Suppressor macrophage treated with lipopolysaccharide for 1 hour (primary cell): ENCODE results near the gene CPS1.

Source experiments
- DNase-seq, 3 donors: peaks; one replicate each; pipeline ENCODE4 v3.0.0-alpha.2; 2020 to 2022

CPS1 gene

DNA sequence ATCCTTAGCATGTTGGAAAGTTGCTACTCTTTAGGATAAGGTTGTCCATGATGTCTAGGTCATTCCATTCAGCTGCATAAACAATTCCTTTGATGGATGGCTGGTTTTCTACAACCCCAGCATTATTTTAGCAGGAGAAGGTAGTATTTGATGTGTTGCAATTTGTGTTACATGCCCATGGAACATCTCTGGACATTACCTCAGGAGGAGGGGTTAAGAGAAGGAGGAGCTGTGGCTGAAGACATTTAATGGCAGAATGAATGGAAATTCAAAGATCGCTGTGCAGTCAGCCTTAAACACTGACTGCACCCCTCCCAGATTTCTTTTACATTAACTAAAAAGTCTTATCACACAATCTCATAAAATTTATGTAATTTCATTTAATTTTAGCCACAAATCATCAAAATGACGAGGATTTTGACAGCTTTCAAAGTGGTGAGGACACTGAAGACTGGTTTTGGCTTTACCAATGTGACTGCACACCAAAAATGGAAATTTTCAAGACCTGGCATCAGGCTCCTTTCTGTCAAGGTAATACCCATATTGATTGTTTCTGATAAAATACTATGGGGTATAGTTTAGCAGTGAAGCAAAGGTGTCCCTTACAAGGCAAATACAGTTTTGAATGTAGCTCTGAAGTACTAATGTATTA is at the start of gene CPS1:
Gene CPS1 (plus strand): TSS at position 271 of the 652 bp plus-strand sequence. CDS start 135 bp downstream, at position 406.
- DNase-seq = no peak

DNA sequence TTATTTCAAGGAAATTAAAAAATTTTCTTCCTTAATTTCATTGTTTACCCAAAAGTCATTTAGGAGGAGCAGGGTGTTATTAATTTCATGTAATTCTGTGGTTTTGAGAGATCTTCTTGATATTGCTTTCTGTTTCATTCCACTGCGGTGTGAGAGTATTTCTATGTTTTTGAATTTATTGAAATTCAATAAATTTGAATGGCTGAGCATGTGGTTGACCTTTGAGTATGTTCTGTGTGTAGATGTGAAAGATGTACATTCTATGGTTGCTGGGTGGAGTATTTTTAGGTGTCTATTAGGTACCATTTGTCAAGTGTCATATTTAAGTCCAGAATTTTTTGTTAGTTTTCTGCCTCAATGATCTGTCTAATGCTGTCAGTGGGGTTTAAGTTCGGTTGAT is 40.5 kb upstream of the CPS1 start:
- DNase-seq = no peak

DNA sequence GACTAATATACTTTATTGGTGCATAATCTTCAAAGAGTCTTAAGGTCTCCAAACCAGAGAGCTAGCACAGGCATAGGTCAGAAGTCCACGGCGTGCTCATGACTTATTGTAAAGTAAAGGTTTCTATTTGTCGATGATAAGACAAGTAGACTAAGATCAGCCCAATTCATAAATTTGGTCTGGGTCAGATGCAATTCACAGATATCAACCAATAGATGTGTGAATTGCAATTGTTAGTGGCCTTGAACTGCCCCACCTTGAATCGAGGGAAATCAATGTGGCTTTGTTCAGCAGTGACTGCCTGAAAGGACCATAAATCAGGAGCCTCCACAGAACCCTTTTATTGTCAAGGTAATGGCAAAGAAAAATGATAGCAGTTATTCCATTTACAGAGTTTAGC is 39.1 kb upstream of the CPS1 start:
- no peak for DNase-seq

DNA sequence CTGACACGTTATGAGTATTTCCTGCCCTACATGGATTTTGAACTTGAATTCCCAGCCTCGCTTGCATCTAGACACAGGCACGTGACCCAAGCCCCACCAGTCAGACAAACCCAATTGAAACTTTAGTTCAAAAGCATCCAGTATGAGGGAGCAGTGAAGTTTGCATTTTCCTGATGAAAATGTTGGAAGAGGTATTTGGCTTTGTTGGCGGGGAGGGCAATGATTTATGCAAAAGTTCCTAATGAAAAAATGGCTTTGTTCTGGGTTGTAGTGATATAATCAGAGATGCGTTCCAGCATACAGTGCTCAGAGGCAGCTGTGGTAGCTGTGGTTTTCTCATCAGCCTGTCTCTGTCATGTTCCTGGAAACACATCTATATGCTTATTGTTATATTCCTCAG is 36.8 kb upstream of the CPS1 start:
- no peak for DNase-seq

DNA sequence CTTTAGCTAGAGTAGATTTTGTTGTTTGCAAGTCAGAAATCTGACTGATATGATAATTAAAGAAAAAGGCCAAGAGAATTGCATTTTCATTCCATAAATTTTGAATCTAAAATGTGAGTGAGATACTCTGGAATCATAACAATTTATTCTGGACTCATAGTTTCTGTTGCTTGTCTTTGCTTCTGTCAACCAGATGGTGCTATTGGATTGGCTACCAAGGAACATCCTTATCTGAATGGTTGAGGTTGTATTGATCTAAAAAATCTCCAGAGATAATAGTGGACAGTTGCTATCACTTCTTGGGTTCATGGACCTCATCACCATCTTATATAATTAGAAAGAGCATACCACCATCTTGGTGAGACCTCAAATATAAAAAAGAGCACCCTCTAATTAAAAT is 34.0 kb upstream of the CPS1 start:
- DNase-seq = no peak

DNA sequence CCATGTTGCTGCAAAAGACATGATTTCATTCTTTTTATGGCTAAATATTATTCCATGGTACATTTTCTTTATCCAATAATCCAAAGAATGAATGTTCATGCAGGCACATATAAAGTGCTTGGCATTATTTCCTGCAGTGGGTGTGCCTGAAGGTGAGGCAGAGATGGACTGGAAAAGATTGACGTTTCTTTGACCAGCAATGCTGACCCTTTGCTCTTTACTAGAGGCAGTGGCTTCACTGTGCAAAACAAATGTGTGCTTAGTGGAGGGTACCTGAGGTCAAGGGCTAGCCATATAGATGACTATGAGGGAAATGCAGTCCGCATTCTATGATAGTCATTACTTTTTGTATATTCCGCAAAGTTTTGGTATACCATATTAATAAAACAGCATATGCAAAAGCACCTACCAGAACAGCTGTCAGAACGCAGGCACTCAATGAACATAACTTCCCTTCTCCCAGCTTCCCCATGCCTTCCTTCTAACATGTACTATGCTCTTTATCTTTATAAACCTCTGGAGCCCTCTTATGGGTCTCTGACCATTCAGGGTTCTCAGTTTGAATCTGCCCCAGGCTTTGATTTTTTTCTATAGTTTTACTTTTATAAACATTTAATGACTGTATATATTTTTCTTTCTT is 32.6 kb upstream of the CPS1 start:
- no peak for DNase-seq

DNA sequence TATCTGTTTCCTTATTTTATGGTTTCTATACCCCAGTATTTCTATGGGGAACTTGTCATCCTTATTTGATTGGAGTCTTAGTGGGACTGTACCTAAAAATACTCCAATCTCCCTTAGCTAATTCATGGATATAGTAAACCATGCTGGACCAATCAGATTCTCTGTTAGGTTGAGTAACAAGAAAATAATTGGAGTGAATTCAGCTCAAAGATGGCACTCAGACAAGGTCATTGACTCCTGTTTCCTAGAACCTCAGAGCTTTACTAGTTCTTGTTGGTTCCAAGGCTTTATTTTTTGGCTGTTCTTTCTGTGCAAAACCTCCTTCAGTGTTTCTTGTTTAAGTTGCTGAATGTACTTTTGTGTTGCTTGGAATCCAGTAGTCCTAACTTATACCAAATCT is 31.9 kb upstream of the CPS1 start:
- no peak for DNase-seq

DNA sequence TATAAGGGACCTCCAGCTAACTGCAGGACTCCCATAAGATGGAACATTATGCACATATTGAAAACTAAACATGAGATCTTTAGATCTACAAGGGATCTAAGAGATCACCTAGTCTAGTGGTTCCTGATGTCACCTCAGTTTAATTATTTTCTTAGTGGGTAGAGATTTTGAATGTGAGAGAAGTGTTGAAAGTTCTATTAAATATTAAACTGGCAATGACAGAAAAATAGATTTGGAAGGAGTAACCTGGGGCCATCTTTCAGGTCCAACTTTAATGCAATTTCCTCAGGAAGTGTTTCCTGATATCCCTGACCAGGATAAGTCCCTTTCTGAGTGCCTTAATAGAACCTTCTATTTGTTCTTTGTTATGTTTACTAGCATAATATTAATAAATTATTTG is 29.1 kb upstream of the CPS1 start:
- DNase-seq = no peak

DNA sequence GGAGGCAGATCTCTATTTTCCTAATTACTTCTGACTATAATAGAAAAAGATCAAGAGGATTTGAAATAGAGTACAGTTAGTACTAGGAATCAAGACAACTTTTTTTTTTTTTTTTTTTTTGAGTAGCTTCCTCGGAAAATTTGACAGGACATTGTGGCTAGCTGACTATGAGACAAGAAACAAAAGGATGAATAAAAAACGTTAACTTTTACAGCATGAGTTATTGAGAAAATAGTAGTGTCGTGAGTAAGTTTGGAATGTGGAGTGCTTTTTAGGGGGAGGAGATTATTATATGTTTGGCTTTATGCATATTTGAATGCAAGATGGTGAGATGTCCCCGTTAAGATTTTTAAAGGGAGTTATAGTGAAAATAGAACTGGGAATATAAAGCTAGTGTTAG is 27.7 kb upstream of the CPS1 start:
- no peak for DNase-seq

DNA sequence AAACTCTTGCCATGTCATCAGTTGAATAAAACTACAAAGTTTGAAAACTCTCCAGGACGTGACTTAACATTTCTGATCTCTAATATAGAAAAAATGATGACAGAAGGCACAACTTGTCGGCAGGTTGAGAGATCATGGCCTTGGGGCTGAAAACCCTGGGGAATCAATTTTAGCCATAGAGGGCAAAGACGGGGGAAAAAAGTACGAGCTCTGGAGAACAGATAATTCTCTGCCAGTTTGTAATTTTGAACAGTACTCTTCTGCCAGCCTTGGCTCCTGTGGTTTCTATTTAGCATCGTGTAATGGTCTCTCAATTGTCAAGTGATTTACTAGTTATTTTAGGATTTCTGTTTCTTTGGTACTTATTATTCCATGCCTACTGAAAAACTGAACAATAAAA is 25.3 kb upstream of the CPS1 start:
- DNase-seq = no peak

DNA sequence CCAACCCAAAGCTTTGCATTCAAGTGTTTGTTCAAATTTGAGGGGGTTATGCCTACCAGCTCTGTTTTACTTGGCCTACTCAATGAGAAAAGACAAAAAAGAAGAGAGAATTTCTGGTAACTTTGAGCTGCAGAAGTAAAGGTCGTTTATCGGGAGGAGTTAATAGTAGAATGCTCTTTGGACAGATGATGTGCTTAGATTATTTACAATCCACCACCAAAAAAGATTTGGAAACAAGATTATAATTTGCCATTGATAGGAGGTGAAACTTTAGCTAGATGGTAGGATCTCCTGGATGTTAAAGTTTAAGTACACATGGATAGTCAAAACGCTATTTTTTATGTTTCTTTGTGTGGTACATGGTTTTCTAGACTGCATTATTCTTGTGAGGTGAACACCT is 24.9 kb upstream of the CPS1 start:
- DNase-seq = no peak

DNA sequence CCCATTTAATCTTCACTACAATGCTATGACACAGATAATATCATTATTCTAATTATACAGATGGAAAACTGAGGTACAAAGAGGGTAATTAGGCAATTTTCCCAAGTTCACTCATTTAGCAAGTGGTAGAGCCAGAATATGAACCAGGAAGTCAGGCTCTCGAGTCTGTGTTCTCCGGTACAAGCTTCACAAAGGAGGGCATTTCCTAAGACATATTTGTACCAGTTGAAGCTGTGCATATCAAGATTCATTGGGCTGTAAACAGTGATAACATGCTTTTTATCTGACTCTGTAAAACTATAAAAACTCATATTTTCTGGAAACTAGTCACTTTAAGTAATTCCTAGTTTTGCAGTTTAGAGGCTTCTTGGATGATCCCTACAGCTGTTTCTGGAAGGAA is 23.0 kb upstream of the CPS1 start:
- DNase-seq = no peak

DNA sequence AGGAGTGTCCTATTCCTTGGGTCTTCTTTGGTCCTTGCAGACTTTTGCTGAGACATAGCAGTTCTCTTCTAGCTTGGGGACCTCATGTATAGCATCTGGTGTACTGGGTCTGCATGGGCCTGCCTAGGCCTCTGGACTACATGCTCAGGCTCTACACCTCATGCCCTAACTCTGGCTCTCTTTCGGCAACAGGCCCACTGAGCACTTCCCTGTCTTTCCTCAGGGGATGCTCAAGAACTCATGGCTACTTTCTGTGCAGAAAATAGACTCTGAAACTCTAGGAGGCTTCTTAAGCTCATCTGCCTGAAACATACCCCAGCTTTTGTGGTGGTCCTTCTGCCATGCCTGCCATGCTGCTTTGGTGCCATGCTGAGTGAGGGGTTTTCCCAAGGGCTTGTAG is 21.5 kb upstream of the CPS1 start:
- DNase-seq = no peak

DNA sequence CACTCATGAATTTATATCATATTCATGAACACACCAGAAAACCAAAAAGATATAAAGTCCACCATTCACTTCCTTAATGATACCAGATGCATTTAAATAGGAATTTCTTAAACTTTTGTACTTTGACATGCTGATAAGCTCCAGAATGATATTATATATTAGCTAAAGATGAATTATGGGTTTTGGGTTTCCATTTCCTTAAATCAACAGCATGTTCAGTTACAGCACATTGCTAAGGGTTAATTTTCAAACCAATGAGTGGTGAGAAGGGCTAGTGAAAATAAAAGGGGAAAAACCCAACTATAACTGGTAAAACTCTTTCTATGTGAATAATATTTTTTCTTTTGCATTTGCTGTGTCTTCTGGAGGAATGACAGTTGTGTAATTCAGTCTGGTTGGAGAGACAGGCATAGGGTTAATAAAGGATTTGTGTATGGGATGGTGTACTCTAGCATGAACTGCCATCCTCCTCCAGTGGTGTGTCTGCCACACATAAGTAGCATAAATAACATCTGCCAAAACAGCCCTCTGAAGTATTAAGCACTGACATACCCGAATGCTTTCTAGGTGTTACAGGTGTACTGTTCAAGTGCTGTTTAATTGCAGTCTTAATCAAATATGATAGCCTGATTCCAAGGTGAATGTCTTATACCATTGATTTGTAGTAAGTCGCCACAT is 19.3 kb upstream of the CPS1 start:
- DNase-seq = no peak

DNA sequence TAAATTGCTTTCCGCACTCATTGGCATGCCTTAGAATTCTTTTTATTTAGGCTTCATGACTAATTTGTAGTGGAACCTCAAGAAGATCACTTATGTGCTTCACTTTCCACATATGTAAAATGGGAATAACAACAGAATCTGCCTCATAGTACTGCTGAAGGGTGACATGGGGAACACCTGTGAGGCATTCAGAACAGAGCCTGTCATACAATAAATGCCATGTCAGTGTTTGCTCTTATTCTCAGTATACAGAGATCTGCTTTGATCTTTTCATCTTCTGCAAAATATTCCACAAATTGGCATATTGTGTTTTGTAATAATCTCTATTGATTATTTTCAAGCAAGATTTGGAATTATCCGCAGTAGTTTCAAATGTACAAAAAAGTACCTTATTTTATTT is 17.4 kb upstream of the CPS1 start:
- DNase-seq = no peak

DNA sequence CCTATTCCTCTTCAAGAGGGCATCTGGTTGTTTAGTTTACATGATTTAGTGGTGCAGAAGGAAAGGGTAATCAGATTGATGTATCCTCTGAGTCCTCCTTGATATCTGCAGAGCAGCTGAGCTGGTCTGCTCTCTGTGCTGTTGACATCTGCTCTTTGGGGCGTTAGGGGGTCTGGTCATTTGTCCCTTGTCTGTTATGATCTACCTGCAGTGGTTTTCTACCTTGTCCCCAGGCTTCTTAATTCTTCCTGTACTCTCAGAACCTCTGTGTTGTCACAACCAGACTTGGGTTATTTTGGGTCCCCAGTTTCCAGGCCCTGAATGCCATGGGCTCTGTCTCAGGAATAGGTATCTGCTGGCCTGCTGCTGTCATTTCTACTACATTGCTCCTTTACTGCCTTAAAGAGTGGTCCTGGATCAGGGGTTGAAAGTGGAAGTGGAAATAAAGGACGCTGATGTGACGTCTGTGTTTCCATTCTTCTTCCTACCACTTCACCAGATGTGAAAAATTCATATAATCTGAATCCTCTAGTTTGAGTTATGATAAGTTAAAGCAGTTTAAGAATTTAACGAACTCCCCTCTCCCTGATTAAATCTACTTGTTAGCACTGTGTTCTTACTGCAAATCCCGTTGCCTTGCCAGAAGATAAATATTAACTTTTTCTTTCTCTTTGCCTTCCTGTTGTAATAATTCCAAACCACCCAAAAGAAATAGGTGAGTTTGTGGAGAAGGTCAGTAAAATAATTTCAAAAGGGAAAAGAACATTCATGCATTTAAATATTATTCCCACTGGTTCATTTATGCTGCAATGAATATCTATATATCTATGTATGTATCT is 16.6 kb upstream of the CPS1 start:
- no peak for DNase-seq

DNA sequence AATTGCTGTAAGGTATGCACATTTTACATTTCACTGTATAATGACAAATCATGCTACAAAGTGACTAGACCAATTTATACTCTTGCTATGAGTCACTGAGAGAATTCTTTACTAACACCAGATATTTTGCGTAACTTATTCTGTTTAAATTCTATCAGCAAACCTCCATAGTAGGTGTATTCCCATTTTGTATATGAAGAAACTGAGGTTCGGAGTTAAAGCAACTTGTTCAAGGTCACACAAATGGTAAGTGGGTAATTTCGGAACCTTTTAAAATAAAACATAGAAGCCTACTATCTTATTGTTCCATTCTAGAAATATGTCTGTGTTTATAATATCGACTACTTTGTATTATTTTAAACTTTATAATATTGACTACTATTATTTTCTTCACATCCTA is 15.9 kb upstream of the CPS1 start:
- DNase-seq = no peak

DNA sequence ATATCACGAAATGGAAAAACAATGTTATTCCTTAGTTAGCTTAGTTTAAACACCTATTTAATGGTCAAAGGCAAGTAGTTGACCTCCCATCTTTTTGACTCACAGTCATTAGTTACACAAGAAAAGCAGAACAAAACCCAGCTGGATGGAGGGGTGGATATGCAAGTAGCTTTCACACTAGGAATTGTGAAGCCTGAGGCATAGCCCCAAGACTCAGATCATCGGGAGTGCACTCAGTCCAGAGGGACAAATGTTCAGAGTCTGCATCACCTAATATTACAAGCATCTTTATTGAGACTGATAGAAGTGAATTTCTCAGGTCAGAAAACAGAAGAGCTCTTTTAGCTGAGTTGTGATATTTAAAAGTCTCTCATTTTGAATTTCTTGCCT is 15.5 kb upstream of the CPS1 start:
- DNase-seq = no peak

DNA sequence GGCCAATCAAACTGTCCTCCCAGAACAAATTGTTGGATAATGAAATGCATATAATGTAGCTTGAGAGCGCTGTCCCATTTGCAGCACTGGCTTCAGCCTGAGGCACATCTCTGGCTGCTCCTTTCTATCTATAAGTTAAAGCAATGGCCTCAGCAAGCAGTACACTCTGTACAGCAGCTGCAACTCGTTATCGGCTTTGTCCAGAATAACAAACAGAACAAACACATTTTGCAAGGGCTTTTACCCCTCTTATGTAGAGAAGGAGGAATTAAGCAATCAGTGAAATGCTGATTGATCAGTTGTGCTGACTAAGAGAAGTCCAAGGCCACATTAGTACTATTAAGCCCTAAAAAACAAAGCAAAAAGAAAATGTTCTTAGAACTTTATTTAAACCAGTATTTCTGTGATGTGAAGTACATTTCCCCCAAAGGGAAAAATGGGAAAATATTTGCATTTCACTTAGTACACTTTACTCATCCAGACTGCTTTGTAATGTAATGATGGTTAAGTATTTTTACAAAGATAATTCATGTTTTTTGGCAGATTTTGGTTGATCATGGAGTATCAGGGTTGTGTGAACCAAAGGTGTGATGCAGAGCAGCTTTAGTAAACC is 15.0 kb upstream of the CPS1 start:
- DNase-seq = no peak

DNA sequence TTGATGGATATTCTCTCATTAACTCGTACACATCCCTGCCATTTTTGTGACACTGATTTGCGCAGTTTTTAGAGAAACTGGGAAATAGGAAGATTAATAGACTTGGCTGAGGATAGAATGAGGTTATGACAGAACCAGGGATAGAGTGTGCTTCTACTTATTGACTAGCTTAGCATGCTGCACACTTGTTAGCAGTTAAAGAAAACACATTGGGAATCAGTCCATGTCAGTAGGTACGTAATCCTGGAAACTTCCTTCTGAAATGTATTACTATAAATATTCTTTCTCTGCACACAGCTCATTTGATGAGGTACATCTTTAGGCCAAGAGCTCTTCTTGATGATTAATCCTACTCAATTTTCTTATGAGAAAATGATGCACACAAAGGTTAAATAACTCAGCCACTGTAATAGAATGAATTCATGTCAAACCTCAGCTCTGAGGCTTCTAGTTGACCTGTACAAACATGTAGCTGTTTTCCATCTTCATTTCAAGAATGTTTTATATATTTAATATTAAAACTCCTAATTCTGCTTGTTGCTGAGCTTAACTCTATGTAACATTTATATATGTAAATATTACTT is 12.3 kb upstream of the CPS1 start:
- no peak for DNase-seq

DNA sequence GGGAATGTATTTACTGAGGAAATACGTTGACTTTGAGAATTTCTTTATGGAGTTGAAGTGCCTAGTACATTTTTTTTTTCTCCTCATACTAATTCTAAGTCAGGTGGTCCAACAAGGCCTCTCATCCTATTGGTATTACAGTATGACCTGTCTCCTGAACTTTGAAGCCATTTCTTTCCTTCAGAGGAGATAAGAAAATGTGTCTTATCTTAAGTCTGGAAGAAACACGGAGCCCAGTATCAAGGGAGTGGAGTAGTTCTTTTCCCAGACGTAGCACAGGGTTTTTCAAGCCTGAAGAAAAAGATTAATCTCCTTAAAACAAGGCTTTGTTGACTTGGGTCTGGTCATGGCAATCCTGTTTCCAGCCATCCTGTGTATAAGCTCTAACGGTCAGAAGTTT is 11.6 kb upstream of the CPS1 start:
- no peak for DNase-seq

DNA sequence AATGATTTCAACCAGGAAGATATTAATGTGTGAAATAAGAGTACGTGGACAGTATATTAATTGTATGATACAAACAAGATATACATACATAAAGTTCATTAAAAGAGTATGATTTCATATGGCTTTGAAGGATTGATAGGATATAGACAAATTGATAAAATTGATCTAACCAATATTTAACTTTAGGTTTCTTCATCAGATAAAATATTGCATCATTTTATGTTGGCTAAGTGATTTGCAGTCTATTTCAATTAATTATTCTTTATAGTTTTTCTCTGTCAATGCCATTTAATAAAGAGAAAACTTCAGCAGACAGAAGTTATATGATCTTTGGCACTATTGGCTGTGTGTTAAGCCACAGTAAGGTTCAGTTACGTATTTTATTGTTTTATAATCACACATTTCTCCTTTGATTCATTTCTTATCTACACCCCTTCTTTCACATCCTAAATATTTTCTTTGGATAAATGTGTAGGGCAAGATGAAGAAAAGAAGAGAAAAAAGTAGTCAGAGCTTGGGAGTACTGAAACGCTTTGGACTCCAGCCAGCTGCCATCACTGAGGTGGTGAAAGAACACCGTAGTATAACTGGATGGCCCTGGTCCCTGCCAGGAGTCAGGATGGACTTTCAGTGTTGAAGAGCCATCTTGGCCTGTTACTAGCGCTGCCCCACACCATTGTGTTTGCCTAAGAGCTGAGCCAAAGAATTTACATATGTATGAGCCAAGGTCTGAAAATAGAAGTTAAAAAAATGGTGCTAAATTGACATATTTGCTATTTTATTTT is 9.8 kb upstream of the CPS1 start:
- no peak for DNase-seq
